ENCODE measurements around the gene TRIM26. TPM values are rescaled to one million over a fixed set of nuclear protein-coding genes. Genes with fewer than 3 reads are reported as not detected.
"Not testable (repeated sequence)": the region's sequence is repeated elsewhere in the genome, so short reads cannot be mapped to it uniquely, and the experiment has no call there.

The TRIM26 gene
- 10 to 100 TPM; 31.9 to 66.6 TPM for total RNA-seq

GRCh38 chr6:30212865-30213666 is at the start of gene TRIM26:
Gene TRIM26 (minus strand): TSS chr6:30213406. CDS start chr6:30199103, 14,303 bp downstream.
- WGBS, 2 donors, result 1% methylated on average over 22 to 59 of the region's 59 CpGs
- peaks cover 46% of the 10 kb centered on the region for H3K4me1 ChIP-seq
- TF ChIP-seq POLR2A (IDR thresholded peaks at IDR 0.05), result peak; percentile 96 to 99 (median 99)
- TF ChIP-seq CTCF (IDR thresholded peaks at IDR 0.05), result no peak
- H3K9me3 ChIP-seq, result no peaks in the 10 kb centered on the region
- peak within 1 kb of the TSS; percentile 68 to 75 for H3K4me3 ChIP-seq
- no peaks in the 10 kb centered on the region for H3K27me3 ChIP-seq
- H3K27ac ChIP-seq, result peak within 1 kb of the TSS; percentile 97 to 99 (median 98)
- DNase-seq, result peak; percentile 97 to 99 (median 98)
- peak; percentile 94 for ATAC-seq
- H3K36me3 ChIP-seq (replicated peaks in 1 of 2; ENCODE audit: insufficient read depth in 1 of 2, low read depth in 2 of 2), result no peaks in the 10 kb centered on the region
- intact Hi-C loops (cut with DNase I), result no loop called here

GRCh38 chr6:30260036-30260504 is 46.9 kb upstream of the TRIM26 start:
- Histone ChIP-seq H3K4me1 (peaks cover 11% of the 10 kb centered on the region), H3K36me3 (replicated peaks in 1 of 2; ENCODE audit: insufficient read depth in 1 of 2, low read depth in 2 of 2) (no peaks in the 10 kb centered on the region), H3K4me3 (peak overlapping the region; percentile 29 to 69), H3K27me3 (no peaks in the 10 kb centered on the region), H3K27ac (peak overlapping the region in 1 of 4 donors; percentile 68), H3K9me3 (no peaks in the 10 kb centered on the region)
- ATAC-seq (no peak), DNase-seq (peak in 2 of 4 donors; percentile 3 to 20)
- intact Hi-C loops (cut with DNase I), result no loop called here
- TF ChIP-seq POLR2A (IDR thresholded peaks at IDR 0.05) (no peak), CTCF (IDR thresholded peaks at IDR 0.05) (no peak)
- 12 to 42% methylated on average over 8 to 40 of the region's 40 CpGs for WGBS, 2 donors

GRCh38 chr6:30259140-30260035 is 46.2 kb upstream of the TRIM26 start:
- peak overlapping the region in 3 of 4 donors; percentile 36 to 68 (median 59) for H3K27ac ChIP-seq
- 1 to 3% methylated on average over 16 to 55 of the region's 56 CpGs for WGBS, 2 donors
- H3K4me1 ChIP-seq, result peaks cover 11% of the 10 kb centered on the region
- no peaks in the 10 kb centered on the region for H3K27me3 ChIP-seq
- H3K36me3 ChIP-seq (replicated peaks in 1 of 2; ENCODE audit: insufficient read depth in 1 of 2, low read depth in 2 of 2), result no peaks in the 10 kb centered on the region
- ATAC-seq (peak; percentile 96), DNase-seq (peak; percentile 61 to 72 (median 70))
- TF ChIP-seq POLR2A (IDR thresholded peaks at IDR 0.05), result peak in 2 of 3 donors; percentile 25 to 56
- TF ChIP-seq CTCF (IDR thresholded peaks at IDR 0.05), result peak in 3 of 7 experiments; percentile 19 to 35 (median 22)
- no peaks in the 10 kb centered on the region for H3K9me3 ChIP-seq
- intact Hi-C loops (cut with DNase I), result no loop called here
- H3K4me3 ChIP-seq, result peak overlapping the region; percentile 29 to 69

GRCh38 chr6:30258204-30258603 is 45.0 kb upstream of the TRIM26 start:
- no peak for DNase-seq
- 63 to 70% methylated on average over 3 of the region's 3 CpGs for WGBS, 2 donors
- TF ChIP-seq CTCF (IDR thresholded peaks at IDR 0.05) (no peak), POLR2A (IDR thresholded peaks at IDR 0.05) (no peak)
- intact Hi-C loops (cut with DNase I), result no loop called here
- H3K4me3 ChIP-seq, result no peak overlapping the region
- peaks cover 11% of the 10 kb centered on the region for H3K4me1 ChIP-seq
- H3K27ac ChIP-seq, result no peak overlapping the region
- no peaks in the 10 kb centered on the region for H3K36me3 ChIP-seq (replicated peaks in 1 of 2; ENCODE audit: insufficient read depth in 1 of 2, low read depth in 2 of 2)
- no peaks in the 10 kb centered on the region for H3K27me3 ChIP-seq
- ATAC-seq, result no peak
- H3K9me3 ChIP-seq, result no peaks in the 10 kb centered on the region

- H3K27me3 ChIP-seq; H3K4me3 ChIP-seq; H3K9me3 ChIP-seq; DNase-seq; H3K27ac ChIP-seq; H3K36me3 ChIP-seq (replicated peaks in 1 of 2; ENCODE audit: insufficient read depth in 1 of 2, low read depth in 2 of 2); intact Hi-C loops (cut with DNase I); H3K4me1 ChIP-seq; ATAC-seq: not testable (repeated sequence)
- WGBS, 2 donors, result 82 to 85% methylated on average over 1 of the region's 1 CpG
Measured at GRCh38 chr6:30252417-30252816, 39.2 kb upstream of the TRIM26 start.
